BLaER1 (cell line): Measurements from ENCODE around the gene FOXP2.
A peak's percentile ranks its signal among the peaks of the same experiment; 100 is the strongest.
"Not testable (repeated sequence)": the region's sequence is repeated elsewhere in the genome, so short reads cannot be mapped to it uniquely, and the experiment has no call there.

Source experiments
- H3K27ac ChIP-seq: shearing (Covaris generic); formaldehyde crosslinking; 2 replicates; pipeline ENCODE4 v1.8.1; 2022
- H3K27me3 ChIP-seq: shearing (Covaris generic); formaldehyde crosslinking; 2 replicates; pipeline ENCODE4 v1.8.1; 2022
- H3K36me3 ChIP-seq: shearing (Covaris generic); formaldehyde crosslinking; 2 replicates; pipeline ENCODE4 v1.8.1; 2022
- H3K4me1 ChIP-seq: shearing (Covaris generic); formaldehyde crosslinking; 2 replicates; pipeline ENCODE4 v1.8.1; 2022
- H3K4me2 ChIP-seq: shearing (Covaris generic); formaldehyde crosslinking; 2 replicates; pipeline ENCODE4 v1.8.1; 2022
- H3K4me3 ChIP-seq: shearing (Covaris generic); formaldehyde crosslinking; 2 replicates; pipeline ENCODE4 v1.8.1; 2022
- H3K9ac ChIP-seq: shearing (Covaris generic); formaldehyde crosslinking; 2 replicates; pipeline ENCODE4 v1.8.1; 2022
- H3K9me3 ChIP-seq: shearing (Covaris generic); formaldehyde crosslinking; 2 replicates; pipeline ENCODE4 v1.8.1; 2022
- H4K20me1 ChIP-seq: shearing (Covaris generic); formaldehyde crosslinking; 2 replicates; pipeline ENCODE4 v1.8.1; 2022
- Cebpa-rat ChIP-seq: shearing (Covaris generic); IDR thresholded peaks from 2 replicates; pipeline ENCODE4 v1.8.1; 2022

Gene FOXP2

GRCh38 chr7:114414156-114415063, at the start of gene FOXP2:
Gene FOXP2, plus strand, starts transcription at chr7:114414815. Its CDS starts 11,697 bp downstream, at chr7:114426512.
- no peaks in the 10 kb centered on the region for H3K36me3 ChIP-seq
- no peak for TF ChIP-seq Cebpa-rat
- H3K9ac ChIP-seq: no peak within 1 kb of the TSS
- H3K4me3 ChIP-seq: no peak within 1 kb of the TSS
- peaks cover 31% of the 10 kb centered on the region for H3K27me3 ChIP-seq
- no peak within 1 kb of the TSS for H3K27ac ChIP-seq
- H4K20me1 ChIP-seq: no peaks in the 10 kb centered on the region
- no peaks in the 10 kb centered on the region for H3K9me3 ChIP-seq
- peak within 1 kb of the TSS; percentile 2 for H3K4me2 ChIP-seq
- peaks cover 9% of the 10 kb centered on the region; the same call in 1 of the 2 replicates for H3K4me1 ChIP-seq

- H3K9me3 ChIP-seq: no peaks in the 10 kb centered on the region
- H3K27me3 ChIP-seq: no peaks in the 10 kb centered on the region
- H3K4me3 ChIP-seq: no peak overlapping the region
- no peaks in the 10 kb centered on the region for H3K36me3 ChIP-seq
- no peak for TF ChIP-seq Cebpa-rat
- no peak overlapping the region for H3K9ac ChIP-seq
- H3K4me1 ChIP-seq: no peaks in the 10 kb centered on the region
- H3K27ac ChIP-seq: no peak overlapping the region
- no peak overlapping the region for H3K4me2 ChIP-seq
- H4K20me1 ChIP-seq: no peaks in the 10 kb centered on the region
These were observed 48.8 kb upstream of the FOXP2 start for GRCh38 chr7:114365791-114366190.

GRCh38 chr7:114368492-114368891, 46.1 kb upstream of the FOXP2 start:
- H4K20me1 ChIP-seq: no peaks in the 10 kb centered on the region
- H3K36me3 ChIP-seq: no peaks in the 10 kb centered on the region
- no peaks in the 10 kb centered on the region for H3K9me3 ChIP-seq
- no peak overlapping the region for H3K4me2 ChIP-seq
- H3K27me3 ChIP-seq: no peaks in the 10 kb centered on the region
- no peaks in the 10 kb centered on the region for H3K4me1 ChIP-seq
- H3K27ac ChIP-seq: no peak overlapping the region
- H3K4me3 ChIP-seq: no peak overlapping the region
- H3K9ac ChIP-seq: no peak overlapping the region
- no peak for TF ChIP-seq Cebpa-rat

- Histone ChIP-seq H3K9me3 (no peaks in the 10 kb centered on the region), H3K27me3 (no peaks in the 10 kb centered on the region), H3K9ac (no peak overlapping the region), H3K36me3 (no peaks in the 10 kb centered on the region), H3K4me1 (no peaks in the 10 kb centered on the region), H3K4me2 (no peak overlapping the region), H4K20me1 (no peaks in the 10 kb centered on the region), H3K27ac (no peak overlapping the region), H3K4me3 (no peak overlapping the region)
- TF ChIP-seq Cebpa-rat: no peak
These were observed 45.3 kb upstream of the FOXP2 start for GRCh38 chr7:114369294-114369693.

GRCh38 chr7:114372619-114373018, 42.0 kb upstream of the FOXP2 start:
- TF ChIP-seq Cebpa-rat: peak; percentile 68; the same call in 1 of the 2 replicates
- Histone ChIP-seq H3K36me3 (no peaks in the 10 kb centered on the region), H3K4me1 (no peaks in the 10 kb centered on the region), H4K20me1 (no peaks in the 10 kb centered on the region), H3K9me3 (no peaks in the 10 kb centered on the region), H3K9ac (no peak overlapping the region), H3K4me2 (no peak overlapping the region), H3K27me3 (no peaks in the 10 kb centered on the region), H3K27ac (no peak overlapping the region), H3K4me3 (no peak overlapping the region)

GRCh38 chr7:114375907-114376306, 38.7 kb upstream of the FOXP2 start:
- Histone ChIP-seq H3K4me1 (no peaks in the 10 kb centered on the region), H3K9ac (no peak overlapping the region)

GRCh38 chr7:114383946-114384345, 30.7 kb upstream of the FOXP2 start:
- H3K9ac ChIP-seq, H3K27ac ChIP-seq, H3K4me2 ChIP-seq, H3K9me3 ChIP-seq, H3K4me3 ChIP-seq, H4K20me1 ChIP-seq, H3K36me3 ChIP-seq, H3K4me1 ChIP-seq, H3K27me3 ChIP-seq: not testable (repeated sequence)

More at GRCh38 chr7:114375907-114376306, 38.7 kb upstream of the FOXP2 start:
- H3K27ac ChIP-seq: no peak overlapping the region
- no peaks in the 10 kb centered on the region for H3K36me3 ChIP-seq
- no peak overlapping the region for H3K4me2 ChIP-seq
- no peaks in the 10 kb centered on the region for H3K9me3 ChIP-seq
- no peak for TF ChIP-seq Cebpa-rat
- no peaks in the 10 kb centered on the region for H4K20me1 ChIP-seq
- no peaks in the 10 kb centered on the region for H3K27me3 ChIP-seq
- H3K4me3 ChIP-seq: no peak overlapping the region

GRCh38 chr7:114384346-114384745, 30.3 kb upstream of the FOXP2 start:
- H4K20me1 ChIP-seq, H3K9ac ChIP-seq, H3K4me1 ChIP-seq, H3K4me3 ChIP-seq, H3K27me3 ChIP-seq, H3K4me2 ChIP-seq, H3K9me3 ChIP-seq, H3K27ac ChIP-seq, H3K36me3 ChIP-seq: not testable (repeated sequence)

- Histone ChIP-seq H3K4me3 (no peak overlapping the region), H3K4me2 (no peak overlapping the region), H4K20me1 (no peaks in the 10 kb centered on the region), H3K36me3 (no peaks in the 10 kb centered on the region), H3K9me3 (no peaks in the 10 kb centered on the region), H3K4me1 (no peaks in the 10 kb centered on the region), H3K9ac (no peak overlapping the region), H3K27me3 (no peaks in the 10 kb centered on the region), H3K27ac (no peak overlapping the region)
- no peak for TF ChIP-seq Cebpa-rat
These were observed 26.6 kb upstream of the FOXP2 start for GRCh38 chr7:114388021-114388420.

GRCh38 chr7:114392686-114393085, 21.9 kb upstream of the FOXP2 start:
- Histone ChIP-seq H3K9ac (no peak overlapping the region), H3K4me2 (no peak overlapping the region), H3K4me3 (no peak overlapping the region), H3K27me3 (no peaks in the 10 kb centered on the region), H3K27ac (no peak overlapping the region), H4K20me1 (no peaks in the 10 kb centered on the region), H3K4me1 (no peaks in the 10 kb centered on the region), H3K36me3 (no peaks in the 10 kb centered on the region), H3K9me3 (no peaks in the 10 kb centered on the region)
- no peak for TF ChIP-seq Cebpa-rat
